Measurements from ENCODE around the gene DNM1.

- TF ChIP-seq GATA2 (IDR thresholded peaks at IDR 0.05; ENCODE audit: low read depth, low read length) (no peak), GATA3 (IDR thresholded peaks at IDR 0.05; ENCODE audit: low read depth, low read length) (no peak)
Measured at GRCh38 chr9:128276008-128276573, 72.9 kb downstream of the DNM1 start, which contains the start of gene SWI5.
